RPMI7951 (cell line): ENCODE data around the gene FEM1A. TPM values are rescaled to one million over a fixed set of nuclear protein-coding genes. Genes with fewer than 3 reads are reported as not detected.
"Not testable (repeated sequence)": the region's sequence is repeated elsewhere in the genome, so short reads cannot be mapped to it uniquely, and the experiment has no call there.

Experiments used
- DNase-seq: peaks from one replicate; pipeline ENCODE4 v3.0.0-alpha.2; 2012; ENCODE audit warnings: low read depth
- total RNA-seq: library from RNA; depleted of rRNA; stranded (reverse); fragments of >200 nt; shearing (Covaris generic); gene quantifications from 2 replicates; pipeline ENCODE4 v1.2.3, GENCODE V29; 2014

FEM1A gene
- total RNA-seq, 1 experiment from 2014 or later: 6.7 TPM

- DNase-seq: peak; percentile 56
These were observed 20.0 kb downstream of the FEM1A start for GRCh38 chr19:4811328-4812131.

GRCh38 chr19:4814625-4815425, 23.3 kb downstream of the FEM1A start:
- DNase-seq: peak; percentile 78

- DNase-seq: peak; percentile 93
These were observed 24.1 kb downstream of the FEM1A start for GRCh38 chr19:4815426-4816201.

- DNase-seq: no peak
These were observed 24.8 kb downstream of the FEM1A start for GRCh38 chr19:4816202-4816949.

- no peak for DNase-seq
These were observed 25.4 kb downstream of the FEM1A start for GRCh38 chr19:4816950-4817278.

GRCh38 chr19:4817467-4818277, 26.1 kb downstream of the FEM1A start:
- no peak for DNase-seq

- no peak for DNase-seq
These were observed 29.7 kb downstream of the FEM1A start for GRCh38 chr19:4821265-4821664.

GRCh38 chr19:4822354-4822753, 30.8 kb downstream of the FEM1A start:
- DNase-seq: not testable (repeated sequence)

- DNase-seq: no peak
These were observed 32.0 kb downstream of the FEM1A start for GRCh38 chr19:4823577-4823976.

- DNase-seq: no peak
These were observed 37.6 kb downstream of the FEM1A start for GRCh38 chr19:4829001-4829712.

- DNase-seq: no peak
These were observed 38.8 kb downstream of the FEM1A start for GRCh38 chr19:4830332-4830731.

GRCh38 chr19:4830768-4831265, 39.3 kb downstream of the FEM1A start:
- no peak for DNase-seq

GRCh38 chr19:4831304-4831978, 39.9 kb downstream of the FEM1A start, which contains the start of gene TICAM1:
TICAM1 (minus strand) TSS chr19:4831712; CDS start chr19:4818377, 13,335 bp downstream.
- DNase-seq: peak; percentile 73

- DNase-seq: not testable (repeated sequence)
These were observed 40.4 kb downstream of the FEM1A start for GRCh38 chr19:4831979-4832340.

- DNase-seq: no peak
These were observed 41.2 kb downstream of the FEM1A start for GRCh38 chr19:4832776-4833175.

- no peak for DNase-seq
These were observed 47.7 kb downstream of the FEM1A start for GRCh38 chr19:4839192-4839591.

- DNase-seq: no peak
These were observed 52.1 kb downstream of the FEM1A start for GRCh38 chr19:4843647-4843965.

GRCh38 chr19:4844348-4845179, 53.0 kb downstream of the FEM1A start:
- no peak for DNase-seq
